Endodermal cell (in vitro differentiated cells): ENCODE results near the gene OR6C68. TPM values are rescaled to one million over a fixed set of nuclear protein-coding genes. Genes with fewer than 3 reads are reported as not detected.
A peak's percentile ranks its signal among the peaks of the same experiment; 100 is the strongest.

Experiments
- DNase-seq: peaks from one replicate; pipeline ENCODE4 v3.0.0-alpha.2; 2017
- H3K27ac ChIP-seq: 2 replicates; pipeline ENCODE4 v1.5.1; 2013; ENCODE audit warnings: mild to moderate bottlenecking, low read depth, low read length, moderate library complexity
- H3K27me3 ChIP-seq: 2 replicates; pipeline ENCODE4 v1.6.1; 2013; ENCODE audit warnings: mild to moderate bottlenecking, low read length, moderate library complexity; ENCODE audit not compliant: insufficient read depth, control insufficient read depth, poor library complexity, severe bottlenecking
- H3K36me3 ChIP-seq: 2 replicates; pipeline ENCODE4 v1.7.0; 2013; ENCODE audit warnings: mild to moderate bottlenecking, low read length, moderate library complexity; ENCODE audit not compliant: control insufficient read depth, insufficient read depth
- H3K4me1 ChIP-seq: one replicate; pipeline ENCODE4 v1.7.0; 2013; ENCODE audit warnings: low read length; ENCODE audit not compliant: control insufficient read depth, insufficient read depth
- H3K4me3 ChIP-seq: 2 replicates; pipeline ENCODE4 v1.5.1; 2013; ENCODE audit warnings: mild to moderate bottlenecking, low read length, moderate library complexity
- H3K9ac ChIP-seq: 2 replicates; pipeline ENCODE4 v1.6.1; 2013; ENCODE audit warnings: mild to moderate bottlenecking, low read length, moderate library complexity; ENCODE audit not compliant: poor library complexity, severe bottlenecking; ENCODE audit errors: extremely low read depth
- H3K9me3 ChIP-seq: 2 replicates; pipeline ENCODE4 v1.6.1; 2013; ENCODE audit warnings: mild to moderate bottlenecking, low read length, moderate library complexity; ENCODE audit not compliant: control insufficient read depth
- H3K27ac Mint-ChIP-seq: 2 replicates; pipeline ENCODE4 v1.8.0; 2020; ENCODE audit warnings: mixed read lengths
- H3K27me3 Mint-ChIP-seq: 2 replicates; pipeline ENCODE4 v1.8.0; 2021; ENCODE audit warnings: mild to moderate bottlenecking, mixed read lengths; ENCODE audit not compliant: insufficient read depth
- H3K36me3 Mint-ChIP-seq: 2 replicates; pipeline ENCODE4 v1.8.0; 2020; ENCODE audit warnings: low read depth, mixed read lengths
- H3K4me1 Mint-ChIP-seq: 2 replicates; pipeline ENCODE4 v1.8.0; 2020; ENCODE audit warnings: mixed read lengths
- H3K4me3 Mint-ChIP-seq: 2 replicates; pipeline ENCODE4 v1.8.0; 2020; ENCODE audit warnings: mild to moderate bottlenecking, moderate library complexity, mixed read lengths
- H3K9me3 Mint-ChIP-seq: 2 replicates; pipeline ENCODE4 v1.8.0; 2020; ENCODE audit warnings: mild to moderate bottlenecking, mixed read lengths
- WGBS, 2 experiments: methylation state at CpG; one replicate each; pipeline versions ENCODE4 v1.1.5 to v1.1.7; 2013; ENCODE audit warnings: missing lambda C conversion rate in 2 of 2, mixed read lengths in 1 of 2; ENCODE audit not compliant: insufficient coverage in 1 of 2, insufficient read length in 1 of 2; 5-methylcytosine and 5-hydroxymethylcytosine counted together
- total RNA-seq, 2 donors: library from RNA; stranded (reverse); fragmentation: NEBNext Ultra II Directional in 1 of 2; extraction: Animal tissue kit (Norgen Biotek cat#: 25700) in 1 of 2; gene quantifications; 2 replicates in 1 of 2; 3 replicates in 1 of 2; pipeline ENCODE4 v1.2.1, GENCODE V29; 2021
- TF ChIP-seq, protein P1 (sequence below): fragments of 200-600 bp; sonication (generic); conservative IDR thresholded peaks from 2 replicates; pipeline ENCODE4 v1.5.0; 2021; ENCODE audit warnings: antibody characterized with exemption, mild to moderate bottlenecking

The OR6C68 gene
- total RNA-seq, 2 donors from 2014 or later = not detected

DNA sequence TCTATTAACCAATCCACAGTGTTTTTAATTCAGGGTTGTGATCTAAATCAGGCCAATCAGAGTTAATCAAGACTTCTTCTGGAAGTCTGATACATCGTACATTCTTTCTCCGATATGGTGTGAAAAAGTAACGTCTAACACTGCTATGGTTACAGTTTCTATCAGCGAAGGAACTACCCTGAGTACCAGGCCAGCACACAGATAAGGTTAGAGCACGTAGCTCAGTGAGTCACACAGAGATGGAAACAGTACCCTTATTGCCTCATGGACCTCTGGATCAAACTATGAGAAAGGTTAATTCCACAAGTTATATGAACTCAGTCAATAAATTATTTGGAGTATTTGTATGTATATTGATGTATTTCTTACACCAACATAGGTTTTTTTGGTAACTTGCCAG lies 3.3 kb downstream of the OR6C68 start:
- no peaks in the 10 kb centered on the region for H3K4me1 Mint-ChIP-seq
- Histone ChIP-seq H3K27ac (no peak overlapping the region), H3K9ac (no peak overlapping the region), H3K36me3 (no peaks in the 10 kb centered on the region), H3K4me3 (no peak overlapping the region), H3K4me1 (no peaks in the 10 kb centered on the region), H3K27me3 (no peaks in the 10 kb centered on the region), H3K9me3 (no peaks in the 10 kb centered on the region)
- no peak for DNase-seq
- no peaks in the 10 kb centered on the region for H3K9me3 Mint-ChIP-seq
- peaks cover 3% of the 10 kb centered on the region for H3K27me3 Mint-ChIP-seq
- no peaks in the 10 kb centered on the region for H3K36me3 Mint-ChIP-seq
- H3K27ac Mint-ChIP-seq = no peak overlapping the region
- TF ChIP-seq, protein P1, sequence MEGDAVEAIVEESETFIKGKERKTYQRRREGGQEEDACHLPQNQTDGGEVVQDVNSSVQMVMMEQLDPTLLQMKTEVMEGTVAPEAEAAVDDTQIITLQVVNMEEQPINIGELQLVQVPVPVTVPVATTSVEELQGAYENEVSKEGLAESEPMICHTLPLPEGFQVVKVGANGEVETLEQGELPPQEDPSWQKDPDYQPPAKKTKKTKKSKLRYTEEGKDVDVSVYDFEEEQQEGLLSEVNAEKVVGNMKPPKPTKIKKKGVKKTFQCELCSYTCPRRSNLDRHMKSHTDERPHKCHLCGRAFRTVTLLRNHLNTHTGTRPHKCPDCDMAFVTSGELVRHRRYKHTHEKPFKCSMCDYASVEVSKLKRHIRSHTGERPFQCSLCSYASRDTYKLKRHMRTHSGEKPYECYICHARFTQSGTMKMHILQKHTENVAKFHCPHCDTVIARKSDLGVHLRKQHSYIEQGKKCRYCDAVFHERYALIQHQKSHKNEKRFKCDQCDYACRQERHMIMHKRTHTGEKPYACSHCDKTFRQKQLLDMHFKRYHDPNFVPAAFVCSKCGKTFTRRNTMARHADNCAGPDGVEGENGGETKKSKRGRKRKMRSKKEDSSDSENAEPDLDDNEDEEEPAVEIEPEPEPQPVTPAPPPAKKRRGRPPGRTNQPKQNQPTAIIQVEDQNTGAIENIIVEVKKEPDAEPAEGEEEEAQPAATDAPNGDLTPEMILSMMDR = no peak
- no peak overlapping the region for H3K4me3 Mint-ChIP-seq
- WGBS, 2 experiments = 94% methylated on average over 4 to 5 of the region's 5 CpGs

DNA sequence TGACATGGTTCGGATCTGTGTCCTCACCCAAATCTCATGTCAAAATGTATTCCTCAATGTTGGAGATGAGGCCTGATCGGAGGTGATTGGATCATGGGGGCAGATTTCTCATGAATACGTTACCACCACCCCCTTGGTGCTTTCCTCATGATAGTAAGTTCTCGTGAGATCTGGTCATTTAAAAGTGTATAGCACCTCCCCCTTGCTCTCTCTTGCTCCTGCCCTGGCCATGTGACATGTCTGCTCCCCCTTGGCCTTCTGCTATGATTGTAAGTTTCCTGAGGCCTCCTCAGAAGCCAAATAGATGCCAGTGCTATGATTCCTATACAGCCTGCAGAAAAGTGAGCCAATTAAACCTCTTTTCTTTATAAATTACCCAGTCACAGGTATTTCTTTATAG lies 7.1 kb downstream of the OR6C68 start:
- H3K4me1 ChIP-seq = no peaks in the 10 kb centered on the region
- H3K4me3 Mint-ChIP-seq = no peak overlapping the region
- H3K27me3 ChIP-seq = no peaks in the 10 kb centered on the region
- no peaks in the 10 kb centered on the region for H3K9me3 Mint-ChIP-seq
- 93 to 96% methylated on average over 3 to 4 of the region's 4 CpGs for WGBS, 2 experiments
- DNase-seq = no peak
- H3K36me3 ChIP-seq = no peaks in the 10 kb centered on the region
- H3K27me3 Mint-ChIP-seq = peaks cover 3% of the 10 kb centered on the region
- TF ChIP-seq, protein P1 = no peak
- H3K27ac ChIP-seq = peak overlapping the region; percentile 78
- H3K9ac ChIP-seq = no peak overlapping the region
- H3K36me3 Mint-ChIP-seq = no peaks in the 10 kb centered on the region
- no peak overlapping the region for H3K27ac Mint-ChIP-seq
- no peaks in the 10 kb centered on the region for H3K4me1 Mint-ChIP-seq
- no peaks in the 10 kb centered on the region for H3K9me3 ChIP-seq
- no peak overlapping the region for H3K4me3 ChIP-seq

DNA sequence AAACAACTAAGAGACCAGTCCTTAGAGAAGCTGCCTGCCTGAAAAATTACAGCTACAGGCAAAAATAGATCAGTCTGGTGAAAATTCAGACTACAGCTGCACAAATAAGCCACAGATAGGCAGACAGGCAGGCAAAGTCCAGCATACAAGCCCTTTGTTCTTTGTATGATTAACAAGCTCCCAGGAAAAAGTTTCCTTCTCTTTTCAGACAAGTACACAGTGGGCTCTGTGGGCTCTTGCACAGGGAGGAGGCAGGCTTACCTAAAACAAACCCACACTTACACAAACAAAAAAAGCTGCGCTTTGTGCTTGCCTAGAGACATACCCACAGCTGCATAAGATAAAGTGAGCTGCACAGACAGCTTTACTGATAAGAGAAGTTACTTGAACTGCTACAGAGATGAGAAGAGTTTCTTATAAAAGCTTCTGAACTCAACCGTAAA lies 7.7 kb downstream of the OR6C68 start:
- Histone ChIP-seq H3K36me3 (no peaks in the 10 kb centered on the region), H3K27ac (peak overlapping the region; percentile 78), H3K4me1 (no peaks in the 10 kb centered on the region), H3K27me3 (no peaks in the 10 kb centered on the region), H3K9ac (no peak overlapping the region), H3K4me3 (no peak overlapping the region), H3K9me3 (no peaks in the 10 kb centered on the region)
- H3K36me3 Mint-ChIP-seq = no peaks in the 10 kb centered on the region
- H3K4me3 Mint-ChIP-seq = no peak overlapping the region
- H3K4me1 Mint-ChIP-seq = no peaks in the 10 kb centered on the region
- no peak for DNase-seq
- no peaks in the 10 kb centered on the region for H3K9me3 Mint-ChIP-seq
- WGBS, 2 experiments = 87 to 100% methylated on average over 1 to 2 of the region's 2 CpGs
- peaks cover 3% of the 10 kb centered on the region for H3K27me3 Mint-ChIP-seq
- H3K27ac Mint-ChIP-seq = no peak overlapping the region
- TF ChIP-seq, protein P1 = no peak
